HEK293 (cell line): ENCODE results near the gene ARHGEF11.

ENCODE experiments used
- FEZF1 ChIP-seq: fragments of 450-650 bp; formaldehyde crosslinking; IDR thresholded peaks from 2 replicates; pipeline ENCODE4 v1.5.1; 2016; ENCODE audit warnings: missing biosample characterization, missing genetic modification characterization
- HOXD13 ChIP-seq: sonication (generic); formaldehyde crosslinking; IDR thresholded peaks from 2 replicates; pipeline ENCODE4 v1.8.0; 2022; ENCODE audit warnings: missing genetic modification reagents, borderline replicate concordance
- KLF10 ChIP-seq: fragments of 450-650 bp; IDR thresholded peaks from 2 replicates; pipeline ENCODE4 v1.5.1; 2018; ENCODE audit warnings: missing biosample characterization, mild to moderate bottlenecking, missing genetic modification characterization
- SCRT2 ChIP-seq: fragments of 450-650 bp; formaldehyde crosslinking; IDR thresholded peaks from 2 replicates; pipeline ENCODE4 v1.5.1; 2016; ENCODE audit warnings: missing biosample characterization, missing genetic modification characterization
- ZBTB17 ChIP-seq: fragments of 450-650 bp; formaldehyde crosslinking; IDR thresholded peaks from 2 replicates; pipeline ENCODE4 v1.5.1; 2016; ENCODE audit warnings: missing biosample characterization, missing genetic modification characterization
- ZBTB20 ChIP-seq: fragments of 450-650 bp; formaldehyde crosslinking; IDR thresholded peaks from 2 replicates; pipeline ENCODE4 v1.5.1; 2016; ENCODE audit warnings: missing biosample characterization, missing genetic modification characterization
- ZBTB7A ChIP-seq: fragments of 450-650 bp; formaldehyde crosslinking; IDR thresholded peaks from 2 replicates; pipeline ENCODE4 v1.5.1; 2016; ENCODE audit warnings: low read depth, missing biosample characterization, missing genetic modification characterization
- ZFP3 ChIP-seq: fragments of 450-650 bp; formaldehyde crosslinking; IDR thresholded peaks from 2 replicates; pipeline ENCODE4 v1.5.1; 2016; ENCODE audit warnings: low read depth, missing biosample characterization, missing genetic modification characterization
- ZNF16 ChIP-seq: fragments of 450-650 bp; formaldehyde crosslinking; IDR thresholded peaks from 2 replicates; pipeline ENCODE4 v1.5.1; 2016; ENCODE audit warnings: low read depth, missing biosample characterization, missing genetic modification characterization
- ZNF175 ChIP-seq: fragments of 450-650 bp; formaldehyde crosslinking; IDR thresholded peaks from 2 replicates; pipeline ENCODE4 v1.5.1; 2016; ENCODE audit warnings: missing biosample characterization, missing genetic modification characterization
- ZNF19 ChIP-seq: fragments of 450-650 bp; formaldehyde crosslinking; IDR thresholded peaks from 2 replicates; pipeline ENCODE4; 2016; ENCODE audit warnings: missing biosample characterization, missing genetic modification characterization, low read depth
- ZNF2 ChIP-seq: fragments of 450-650 bp; formaldehyde crosslinking; IDR thresholded peaks from 2 replicates; pipeline ENCODE4 v1.5.1; 2016; ENCODE audit warnings: missing biosample characterization, missing genetic modification characterization
- ZNF202 ChIP-seq: fragments of 450-650 bp; formaldehyde crosslinking; IDR thresholded peaks from 2 replicates; pipeline ENCODE4 v1.5.1; 2016; ENCODE audit warnings: missing biosample characterization, missing genetic modification characterization, borderline replicate concordance
- ZNF211 ChIP-seq: fragments of 450-650 bp; formaldehyde crosslinking; IDR thresholded peaks from 2 replicates; pipeline ENCODE4 v1.5.1; 2016; ENCODE audit warnings: low read depth, missing biosample characterization, missing genetic modification characterization
- ZNF214 ChIP-seq: fragments of 450-650 bp; formaldehyde crosslinking; IDR thresholded peaks from 2 replicates; pipeline ENCODE4 v1.5.1; 2017; ENCODE audit warnings: missing biosample characterization, mild to moderate bottlenecking, missing genetic modification characterization, borderline replicate concordance
- ZNF266 ChIP-seq: fragments of 450-650 bp; formaldehyde crosslinking; IDR thresholded peaks from 2 replicates; pipeline ENCODE4 v1.5.1; 2016; ENCODE audit warnings: missing biosample characterization, missing genetic modification characterization, low read depth
- ZNF350 ChIP-seq: fragments of 450-650 bp; formaldehyde crosslinking; IDR thresholded peaks from 2 replicates; pipeline ENCODE4 v1.5.0; 2017; ENCODE audit warnings: missing biosample characterization, mild to moderate bottlenecking, missing genetic modification characterization
- ZNF391 ChIP-seq: fragments of 450-650 bp; formaldehyde crosslinking; IDR thresholded peaks from 2 replicates; pipeline ENCODE4 v1.5.1; 2016; ENCODE audit warnings: low read depth, missing biosample characterization, missing genetic modification characterization, borderline replicate concordance
- ZNF561 ChIP-seq: fragments of 450-650 bp; IDR thresholded peaks from 2 replicates; pipeline ENCODE4 v1.5.1; 2018; ENCODE audit warnings: missing biosample characterization, missing genetic modification characterization, borderline replicate concordance
- ZNF600 ChIP-seq: fragments of 450-650 bp; formaldehyde crosslinking; IDR thresholded peaks from 2 replicates; pipeline ENCODE4 v1.5.1; 2016; ENCODE audit warnings: missing biosample characterization, missing genetic modification characterization
- ZNF677 ChIP-seq: fragments of 450-650 bp; IDR thresholded peaks from 2 replicates; pipeline ENCODE4 v1.5.0; 2018; ENCODE audit warnings: missing biosample characterization, mild to moderate bottlenecking, missing genetic modification characterization, moderate library complexity
- ZSCAN16 ChIP-seq: fragments of 450-650 bp; formaldehyde crosslinking; IDR thresholded peaks from 2 replicates; pipeline ENCODE4 v1.5.1; 2016; ENCODE audit warnings: missing biosample characterization, missing genetic modification characterization
- TF ChIP-seq, protein P1 (sequence below): fragments of 450-650 bp; formaldehyde crosslinking; IDR thresholded peaks from 2 replicates; pipeline ENCODE4 v1.5.1; 2016; ENCODE audit warnings: missing biosample characterization, missing genetic modification characterization
- TF ChIP-seq, protein P2 (sequence below): fragments of 450-650 bp; formaldehyde crosslinking; IDR thresholded peaks from 2 replicates; pipeline ENCODE4 v1.5.1; 2016; ENCODE audit warnings: missing biosample characterization, missing genetic modification characterization
- TF ChIP-seq, protein P3 (sequence below): fragments of 450-650 bp; formaldehyde crosslinking; IDR thresholded peaks from 2 replicates; pipeline ENCODE4 v1.5.1; 2016; ENCODE audit warnings: missing biosample characterization, missing genetic modification characterization
- TF ChIP-seq, protein P4 (sequence below): fragments of 450-650 bp; formaldehyde crosslinking; IDR thresholded peaks from 2 replicates; pipeline ENCODE4 v1.5.1; 2016; ENCODE audit warnings: missing biosample characterization, missing genetic modification characterization, borderline replicate concordance
- TF ChIP-seq, protein P5 (sequence below): fragments of 450-650 bp; formaldehyde crosslinking; IDR thresholded peaks from 2 replicates; pipeline ENCODE4 v1.5.1; 2017; ENCODE audit warnings: missing biosample characterization, missing genetic modification characterization

The ARHGEF11 gene

DNA sequence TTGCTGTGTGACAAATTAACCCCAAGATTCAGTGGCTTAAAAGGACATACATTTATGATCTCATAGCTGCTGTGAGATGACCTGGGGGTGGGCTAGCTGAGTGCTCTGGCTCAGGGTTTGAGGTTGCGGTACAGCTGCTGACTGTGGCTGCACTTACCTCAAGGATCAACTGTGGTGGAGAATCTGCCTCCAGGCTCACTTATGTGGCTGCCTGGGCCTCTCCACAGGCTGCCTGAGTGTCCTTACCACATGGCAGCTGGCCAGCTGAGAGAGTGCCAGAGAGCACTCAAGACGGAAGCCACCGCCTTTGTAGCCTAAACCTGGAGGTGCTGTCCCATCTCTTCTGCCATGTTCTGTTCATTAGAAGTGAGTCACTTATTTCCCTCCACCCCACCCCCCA is 119.4 kb downstream of the ARHGEF11 start (continued):
- TF ChIP-seq, protein P1, sequence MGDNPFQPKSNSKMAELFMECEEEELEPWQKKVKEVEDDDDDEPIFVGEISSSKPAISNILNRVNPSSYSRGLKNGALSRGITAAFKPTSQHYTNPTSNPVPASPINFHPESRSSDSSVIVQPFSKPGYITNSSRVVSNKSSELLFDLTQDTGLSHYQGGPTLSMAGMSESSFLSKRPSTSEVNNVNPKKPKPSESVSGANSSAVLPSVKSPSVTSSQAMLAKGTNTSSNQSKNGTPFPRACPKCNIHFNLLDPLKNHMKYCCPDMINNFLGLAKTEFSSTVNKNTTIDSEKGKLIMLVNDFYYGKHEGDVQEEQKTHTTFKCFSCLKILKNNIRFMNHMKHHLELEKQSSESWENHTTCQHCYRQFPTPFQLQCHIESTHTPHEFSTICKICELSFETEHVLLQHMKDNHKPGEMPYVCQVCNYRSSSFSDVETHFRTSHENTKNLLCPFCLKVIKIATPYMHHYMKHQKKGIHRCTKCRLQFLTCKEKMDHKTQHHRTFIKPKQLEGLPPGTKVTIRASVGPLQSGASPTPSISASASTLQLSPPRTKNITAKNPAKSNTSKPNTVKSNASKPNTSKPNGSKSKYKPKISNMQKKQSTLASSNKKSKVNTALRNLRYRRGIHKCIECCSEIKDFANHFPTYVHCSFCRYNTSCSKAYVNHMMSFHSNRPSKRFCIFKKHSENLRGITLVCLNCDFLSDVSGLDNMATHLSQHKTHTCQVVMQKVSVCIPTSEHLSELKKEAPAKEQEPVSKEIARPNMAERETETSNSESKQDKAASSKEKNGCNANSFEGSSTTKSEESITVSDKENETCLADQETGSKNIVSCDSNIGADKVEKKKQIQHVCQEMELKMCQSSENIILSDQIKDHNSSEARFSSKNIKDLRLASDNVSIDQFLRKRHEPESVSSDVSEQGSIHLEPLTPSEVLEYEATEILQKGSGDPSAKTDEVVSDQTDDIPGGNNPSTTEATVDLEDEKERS (tag by site-specific recombination), result no peak
- TF ChIP-seq ZNF2 (tag by site-specific recombination), result no peak
- no peak for TF ChIP-seq ZNF350 (tag by site-specific recombination)
- TF ChIP-seq HOXD13 (CRISPR knock-in tag), result no peak
- no peak for TF ChIP-seq ZFP3 (tag by site-specific recombination)
- no peak for TF ChIP-seq ZSCAN16 (tag by site-specific recombination)
- peak; percentile 90 for TF ChIP-seq ZNF600 (tag by site-specific recombination)
- 0 out of 2 replicates have a peak, but pooled peaks have one; percentile 33 for TF ChIP-seq ZNF561 (tag by site-specific recombination)
- TF ChIP-seq FEZF1 (tag by site-specific recombination), result peak; percentile 78
- TF ChIP-seq, protein P2, sequence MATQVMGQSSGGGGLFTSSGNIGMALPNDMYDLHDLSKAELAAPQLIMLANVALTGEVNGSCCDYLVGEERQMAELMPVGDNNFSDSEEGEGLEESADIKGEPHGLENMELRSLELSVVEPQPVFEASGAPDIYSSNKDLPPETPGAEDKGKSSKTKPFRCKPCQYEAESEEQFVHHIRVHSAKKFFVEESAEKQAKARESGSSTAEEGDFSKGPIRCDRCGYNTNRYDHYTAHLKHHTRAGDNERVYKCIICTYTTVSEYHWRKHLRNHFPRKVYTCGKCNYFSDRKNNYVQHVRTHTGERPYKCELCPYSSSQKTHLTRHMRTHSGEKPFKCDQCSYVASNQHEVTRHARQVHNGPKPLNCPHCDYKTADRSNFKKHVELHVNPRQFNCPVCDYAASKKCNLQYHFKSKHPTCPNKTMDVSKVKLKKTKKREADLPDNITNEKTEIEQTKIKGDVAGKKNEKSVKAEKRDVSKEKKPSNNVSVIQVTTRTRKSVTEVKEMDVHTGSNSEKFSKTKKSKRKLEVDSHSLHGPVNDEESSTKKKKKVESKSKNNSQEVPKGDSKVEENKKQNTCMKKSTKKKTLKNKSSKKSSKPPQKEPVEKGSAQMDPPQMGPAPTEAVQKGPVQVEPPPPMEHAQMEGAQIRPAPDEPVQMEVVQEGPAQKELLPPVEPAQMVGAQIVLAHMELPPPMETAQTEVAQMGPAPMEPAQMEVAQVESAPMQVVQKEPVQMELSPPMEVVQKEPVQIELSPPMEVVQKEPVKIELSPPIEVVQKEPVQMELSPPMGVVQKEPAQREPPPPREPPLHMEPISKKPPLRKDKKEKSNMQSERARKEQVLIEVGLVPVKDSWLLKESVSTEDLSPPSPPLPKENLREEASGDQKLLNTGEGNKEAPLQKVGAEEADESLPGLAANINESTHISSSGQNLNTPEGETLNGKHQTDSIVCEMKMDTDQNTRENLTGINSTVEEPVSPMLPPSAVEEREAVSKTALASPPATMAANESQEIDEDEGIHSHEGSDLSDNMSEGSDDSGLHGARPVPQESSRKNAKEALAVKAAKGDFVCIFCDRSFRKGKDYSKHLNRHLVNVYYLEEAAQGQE, result peak; percentile 51; the same call in 1 of the 2 replicates
- TF ChIP-seq KLF10 (tag by site-specific recombination), result no peak
- peak; percentile 74 for TF ChIP-seq ZBTB17 (tag by site-specific recombination)
- no peak for TF ChIP-seq ZNF175 (tag by site-specific recombination)
- no peak for TF ChIP-seq ZNF16
- no peak for TF ChIP-seq ZBTB7A (tag by site-specific recombination)
- TF ChIP-seq ZNF202 (tag by site-specific recombination), result no peak
- TF ChIP-seq, protein P3, sequence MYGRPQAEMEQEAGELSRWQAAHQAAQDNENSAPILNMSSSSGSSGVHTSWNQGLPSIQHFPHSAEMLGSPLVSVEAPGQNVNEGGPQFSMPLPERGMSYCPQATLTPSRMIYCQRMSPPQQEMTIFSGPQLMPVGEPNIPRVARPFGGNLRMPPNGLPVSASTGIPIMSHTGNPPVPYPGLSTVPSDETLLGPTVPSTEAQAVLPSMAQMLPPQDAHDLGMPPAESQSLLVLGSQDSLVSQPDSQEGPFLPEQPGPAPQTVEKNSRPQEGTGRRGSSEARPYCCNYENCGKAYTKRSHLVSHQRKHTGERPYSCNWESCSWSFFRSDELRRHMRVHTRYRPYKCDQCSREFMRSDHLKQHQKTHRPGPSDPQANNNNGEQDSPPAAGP (tag by site-specific recombination), result no peak
- TF ChIP-seq ZNF391 (tag by site-specific recombination), result no peak
- no peak for TF ChIP-seq ZBTB20
- TF ChIP-seq ZNF211 (tag by site-specific recombination), result no peak
- no peak for TF ChIP-seq ZNF677 (tag by site-specific recombination)
- no peak for TF ChIP-seq ZNF19 (tag by site-specific recombination)
- TF ChIP-seq, protein P4, sequence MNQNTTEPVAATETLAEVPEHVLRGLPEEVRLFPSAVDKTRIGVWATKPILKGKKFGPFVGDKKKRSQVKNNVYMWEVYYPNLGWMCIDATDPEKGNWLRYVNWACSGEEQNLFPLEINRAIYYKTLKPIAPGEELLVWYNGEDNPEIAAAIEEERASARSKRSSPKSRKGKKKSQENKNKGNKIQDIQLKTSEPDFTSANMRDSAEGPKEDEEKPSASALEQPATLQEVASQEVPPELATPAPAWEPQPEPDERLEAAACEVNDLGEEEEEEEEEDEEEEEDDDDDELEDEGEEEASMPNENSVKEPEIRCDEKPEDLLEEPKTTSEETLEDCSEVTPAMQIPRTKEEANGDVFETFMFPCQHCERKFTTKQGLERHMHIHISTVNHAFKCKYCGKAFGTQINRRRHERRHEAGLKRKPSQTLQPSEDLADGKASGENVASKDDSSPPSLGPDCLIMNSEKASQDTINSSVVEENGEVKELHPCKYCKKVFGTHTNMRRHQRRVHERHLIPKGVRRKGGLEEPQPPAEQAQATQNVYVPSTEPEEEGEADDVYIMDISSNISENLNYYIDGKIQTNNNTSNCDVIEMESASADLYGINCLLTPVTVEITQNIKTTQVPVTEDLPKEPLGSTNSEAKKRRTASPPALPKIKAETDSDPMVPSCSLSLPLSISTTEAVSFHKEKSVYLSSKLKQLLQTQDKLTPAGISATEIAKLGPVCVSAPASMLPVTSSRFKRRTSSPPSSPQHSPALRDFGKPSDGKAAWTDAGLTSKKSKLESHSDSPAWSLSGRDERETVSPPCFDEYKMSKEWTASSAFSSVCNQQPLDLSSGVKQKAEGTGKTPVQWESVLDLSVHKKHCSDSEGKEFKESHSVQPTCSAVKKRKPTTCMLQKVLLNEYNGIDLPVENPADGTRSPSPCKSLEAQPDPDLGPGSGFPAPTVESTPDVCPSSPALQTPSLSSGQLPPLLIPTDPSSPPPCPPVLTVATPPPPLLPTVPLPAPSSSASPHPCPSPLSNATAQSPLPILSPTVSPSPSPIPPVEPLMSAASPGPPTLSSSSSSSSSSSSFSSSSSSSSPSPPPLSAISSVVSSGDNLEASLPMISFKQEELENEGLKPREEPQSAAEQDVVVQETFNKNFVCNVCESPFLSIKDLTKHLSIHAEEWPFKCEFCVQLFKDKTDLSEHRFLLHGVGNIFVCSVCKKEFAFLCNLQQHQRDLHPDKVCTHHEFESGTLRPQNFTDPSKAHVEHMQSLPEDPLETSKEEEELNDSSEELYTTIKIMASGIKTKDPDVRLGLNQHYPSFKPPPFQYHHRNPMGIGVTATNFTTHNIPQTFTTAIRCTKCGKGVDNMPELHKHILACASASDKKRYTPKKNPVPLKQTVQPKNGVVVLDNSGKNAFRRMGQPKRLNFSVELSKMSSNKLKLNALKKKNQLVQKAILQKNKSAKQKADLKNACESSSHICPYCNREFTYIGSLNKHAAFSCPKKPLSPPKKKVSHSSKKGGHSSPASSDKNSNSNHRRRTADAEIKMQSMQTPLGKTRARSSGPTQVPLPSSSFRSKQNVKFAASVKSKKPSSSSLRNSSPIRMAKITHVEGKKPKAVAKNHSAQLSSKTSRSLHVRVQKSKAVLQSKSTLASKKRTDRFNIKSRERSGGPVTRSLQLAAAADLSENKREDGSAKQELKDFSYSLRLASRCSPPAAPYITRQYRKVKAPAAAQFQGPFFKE (tag by site-specific recombination), result no peak
- no peak for TF ChIP-seq ZNF214 (tag by site-specific recombination)
- TF ChIP-seq ZNF266, result no peak
- no peak for TF ChIP-seq SCRT2 (tag by site-specific recombination)
- TF ChIP-seq, protein P5, sequence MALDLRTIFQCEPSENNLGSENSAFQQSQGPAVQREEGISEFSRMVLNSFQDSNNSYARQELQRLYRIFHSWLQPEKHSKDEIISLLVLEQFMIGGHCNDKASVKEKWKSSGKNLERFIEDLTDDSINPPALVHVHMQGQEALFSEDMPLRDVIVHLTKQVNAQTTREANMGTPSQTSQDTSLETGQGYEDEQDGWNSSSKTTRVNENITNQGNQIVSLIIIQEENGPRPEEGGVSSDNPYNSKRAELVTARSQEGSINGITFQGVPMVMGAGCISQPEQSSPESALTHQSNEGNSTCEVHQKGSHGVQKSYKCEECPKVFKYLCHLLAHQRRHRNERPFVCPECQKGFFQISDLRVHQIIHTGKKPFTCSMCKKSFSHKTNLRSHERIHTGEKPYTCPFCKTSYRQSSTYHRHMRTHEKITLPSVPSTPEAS, result no peak
- TF ChIP-seq, all 188 proteins: peak for 32
